HG02798 (cell line): ENCODE data around the gene GPD1.

Source experiments
- ATAC-seq: cut with Tn5 transposase; IDR thresholded peaks from one replicate; pipeline ENCODE4 v1.9.1; 2021; ENCODE audit warnings: mild to moderate bottlenecking; ENCODE audit not compliant: unreplicated experiment, poor library complexity

Gene GPD1

GRCh38 chr12:50099302-50100008, 4.4 kb upstream of the GPD1 start:
- no peak for ATAC-seq

DNA sequence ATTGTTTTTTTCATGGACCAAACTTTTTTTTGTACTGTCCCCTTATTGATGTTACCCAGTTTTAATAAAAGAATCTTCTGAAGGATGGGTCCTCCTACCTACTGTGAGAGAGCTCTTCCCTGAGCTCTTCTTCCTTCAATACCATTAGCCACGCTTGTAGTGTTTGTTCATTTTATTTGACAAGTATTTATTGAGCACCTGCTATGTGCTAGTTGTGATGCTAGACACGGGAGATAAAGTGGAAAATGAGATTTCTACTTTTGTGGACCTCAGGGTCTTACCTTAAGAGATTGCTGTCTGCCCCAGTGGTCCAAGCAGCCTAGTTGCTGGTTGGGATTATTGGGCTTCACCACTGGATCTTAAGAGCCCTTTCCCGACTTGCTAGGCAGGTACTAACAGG, 3.2 kb upstream of the GPD1 start:
- no peak for ATAC-seq

GRCh38 chr12:50101663-50102062, 2.1 kb upstream of the GPD1 start:
- ATAC-seq = no peak

DNA sequence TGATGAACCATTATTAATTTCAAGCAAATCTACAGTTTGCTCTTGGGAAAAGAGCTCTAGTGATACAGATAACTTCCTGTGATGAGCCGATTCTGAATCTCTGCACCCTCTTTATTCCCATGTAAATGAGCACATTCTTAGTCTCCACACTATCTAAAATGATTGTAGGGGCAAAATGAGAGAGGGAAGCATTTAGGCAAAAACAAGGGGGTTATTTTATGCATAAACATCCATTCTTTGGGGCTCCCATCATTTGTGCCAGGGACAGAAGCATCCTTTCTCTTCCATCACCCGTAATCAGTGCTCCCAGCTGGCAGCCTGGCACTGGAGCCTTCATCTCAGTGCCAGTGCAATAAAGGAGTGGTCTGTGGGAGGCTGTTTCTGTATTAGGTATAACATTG, 1.7 kb upstream of the GPD1 start:
- no peak for ATAC-seq

- ATAC-seq = no peak
These were observed 1.0 kb upstream of the GPD1 start for GRCh38 chr12:50102646-50103309.

GRCh38 chr12:50103351-50103750, 457 bp upstream of the GPD1 start:
- ATAC-seq = no peak

GRCh38 chr12:50104417-50105366, 884 bp downstream of the GPD1 start:
- ATAC-seq = no peak

DNA sequence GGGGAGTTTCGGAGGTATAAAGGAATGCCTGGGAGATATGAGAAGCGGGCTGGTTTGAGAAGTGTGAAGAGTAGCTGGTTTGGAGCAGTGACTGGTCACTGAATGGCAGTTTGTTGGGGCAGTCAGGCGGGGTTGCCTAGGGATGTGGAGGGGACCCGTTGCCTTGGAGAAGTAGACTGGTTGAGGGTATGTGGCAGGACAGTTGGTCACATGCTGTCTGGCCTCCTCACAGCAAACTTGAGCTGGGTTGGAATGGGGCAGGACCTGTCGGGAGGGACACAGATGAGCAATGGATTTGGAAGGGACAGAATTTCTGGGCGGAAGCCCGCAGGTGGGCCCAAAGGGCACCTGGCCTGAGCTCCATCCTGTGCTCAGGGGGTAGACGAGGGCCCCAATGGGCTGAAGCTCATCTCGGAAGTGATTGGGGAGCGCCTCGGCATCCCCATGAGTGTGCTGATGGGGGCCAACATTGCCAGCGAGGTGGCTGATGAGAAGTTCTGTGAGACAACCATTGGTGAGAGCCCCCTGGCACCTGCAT, 2.2 kb downstream of the GPD1 start:
- no peak for ATAC-seq

DNA sequence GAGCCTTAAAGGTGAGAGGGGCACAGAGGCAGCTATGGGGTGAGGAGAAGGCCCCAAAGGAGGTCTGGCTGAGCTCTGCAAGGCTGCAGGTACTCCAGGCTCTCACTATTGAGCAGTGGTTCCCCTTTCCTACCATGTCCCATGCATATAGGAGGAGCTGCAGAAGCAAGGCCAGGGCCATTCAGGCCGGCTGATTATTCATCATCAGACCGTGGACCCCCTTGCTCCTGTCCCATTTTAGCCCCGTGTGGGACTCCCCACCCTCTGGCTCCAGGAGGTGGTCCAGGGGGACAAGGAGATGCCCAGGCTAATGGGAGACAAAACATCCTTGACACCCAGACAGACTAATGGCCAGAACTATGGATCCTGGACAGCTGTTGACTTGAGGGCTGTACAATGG, 3.1 kb downstream of the GPD1 start:
- no peak for ATAC-seq

- ATAC-seq = no peak
These were observed 3.8 kb downstream of the GPD1 start for GRCh38 chr12:50107416-50108268.

DNA sequence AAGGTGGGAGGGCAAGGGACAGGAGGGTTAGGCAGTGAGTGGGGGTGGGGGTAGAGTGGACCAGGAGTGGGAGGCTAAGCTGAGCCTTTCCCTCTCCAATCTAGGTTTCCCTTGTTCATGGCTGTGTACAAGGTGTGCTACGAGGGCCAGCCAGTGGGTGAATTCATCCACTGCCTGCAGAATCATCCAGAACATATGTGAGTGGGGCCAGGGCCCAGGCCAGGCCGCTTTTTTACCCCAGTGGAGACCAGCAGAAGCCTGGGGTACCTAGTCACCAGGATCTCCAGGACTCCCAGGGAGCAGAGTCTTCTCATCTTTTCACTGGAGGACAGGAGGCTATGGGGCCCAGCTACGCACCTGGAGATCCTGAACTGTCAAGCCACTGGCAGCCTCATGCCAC, 5.5 kb downstream of the GPD1 start:
- no peak for ATAC-seq

DNA sequence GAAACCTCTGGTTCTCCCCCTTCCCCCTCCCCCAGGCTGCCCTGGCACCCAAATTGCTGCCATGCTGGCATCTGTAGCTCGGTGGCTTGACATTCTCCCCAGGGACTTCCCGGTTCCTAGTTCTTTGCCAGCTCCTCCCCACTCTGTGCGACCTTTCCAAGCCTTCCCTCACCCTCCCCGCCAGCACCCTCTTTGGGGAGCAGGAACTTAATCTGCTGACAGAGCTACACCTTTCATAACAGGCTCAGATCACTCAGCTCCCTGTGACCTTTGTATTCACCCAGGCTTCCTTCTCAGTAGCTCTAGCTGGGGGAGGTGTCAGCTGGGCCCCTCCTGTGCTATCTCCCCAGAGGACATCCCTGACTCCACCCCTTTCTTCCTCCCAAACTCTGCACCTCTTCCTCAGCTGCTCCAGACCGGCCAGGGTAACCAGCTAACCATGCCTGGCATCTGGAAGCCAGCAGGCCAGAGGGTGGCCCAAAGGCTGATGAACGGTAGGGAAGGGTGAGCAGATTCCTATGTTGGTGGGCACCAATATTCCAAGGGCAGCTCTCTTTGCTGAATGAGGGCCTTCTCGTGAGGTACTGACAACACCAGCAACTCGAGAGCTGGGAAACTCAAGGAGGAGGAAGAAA, 6.4 kb downstream of the GPD1 start:
- no peak for ATAC-seq

GRCh38 chr12:50110762-50111351, 7.0 kb downstream of the GPD1 start:
- no peak for ATAC-seq

DNA sequence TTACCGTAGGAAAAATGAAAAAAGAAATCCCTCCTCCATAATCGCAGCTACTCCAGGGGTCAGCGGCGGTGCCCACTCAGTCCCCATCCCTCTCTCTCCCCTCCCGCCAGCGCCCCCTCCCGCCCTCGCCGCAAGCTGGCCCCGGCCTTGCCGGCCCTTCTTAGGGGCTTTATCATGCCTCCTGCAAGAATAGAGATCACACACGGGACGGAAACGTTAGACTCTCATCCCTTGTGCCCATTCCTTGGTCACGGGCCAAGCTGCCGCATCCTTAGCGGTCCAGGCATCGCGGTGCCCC, 7.5 kb downstream of the GPD1 start:
- ATAC-seq = peak; percentile 1

DNA sequence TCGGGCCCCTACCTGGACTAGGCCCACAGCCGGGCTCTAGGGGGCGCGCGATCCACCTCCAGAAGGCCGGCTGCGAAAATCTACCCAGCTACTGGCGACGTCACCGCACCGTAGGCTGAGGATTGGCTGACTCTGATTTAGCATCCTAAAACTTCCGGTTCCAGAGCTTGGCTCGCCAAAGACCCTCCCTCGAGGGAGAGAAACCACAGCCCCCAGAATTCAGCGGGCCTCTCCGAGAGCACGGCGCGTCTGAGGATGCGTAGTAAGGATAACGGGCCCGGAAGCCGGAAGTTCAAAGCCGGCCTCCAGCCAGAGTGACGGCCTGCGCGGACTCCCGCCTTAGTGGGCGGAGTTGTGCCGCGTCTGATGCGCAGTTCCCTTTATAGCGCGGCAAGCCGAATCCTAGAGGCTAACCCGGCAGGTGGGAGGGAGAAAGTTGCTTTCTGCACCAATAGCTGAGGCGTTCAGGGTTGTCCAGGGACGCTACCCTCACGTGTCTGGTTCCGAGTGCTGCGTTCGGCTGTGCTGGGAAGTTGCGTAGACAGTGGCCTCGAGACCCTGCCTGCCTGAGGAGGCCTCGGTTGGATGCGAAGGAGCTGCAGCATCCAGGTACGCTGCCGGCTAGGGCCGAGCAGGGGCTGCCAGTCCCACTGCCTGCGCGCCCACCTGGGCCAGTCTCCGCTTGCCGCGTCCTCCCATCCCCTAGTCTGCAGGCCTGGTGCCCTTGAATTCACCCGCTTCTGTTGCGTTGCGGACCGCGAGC, 8.1 kb downstream of the GPD1 start, which contains the start of gene COX14:
TSS of gene COX14 (plus strand) at position 544 of the 763 bp plus-strand sequence. CDS start 7,808 bp downstream, outside the sequence.
- peak; percentile 88 for ATAC-seq

GRCh38 chr12:50112456-50113218, 8.8 kb downstream of the GPD1 start:
- ATAC-seq = no peak

- no peak for ATAC-seq
These were observed 13.3 kb downstream of the GPD1 start for GRCh38 chr12:50117057-50117622.
